C4-2B (cell line): Measurements from ENCODE around the gene WBP1L.

Source experiments
- ZFX ChIP-seq: fragments of 450-650 bp; IDR thresholded peaks from 2 replicates; pipeline ENCODE4 v1.6.1; 2017
- TF ChIP-seq, protein P1 (sequence below): fragments of 450-650 bp; conservative IDR thresholded peaks from 2 replicates; pipeline ENCODE4 v1.5.1; 2017; ENCODE audit warnings: mild to moderate bottlenecking

DNA sequence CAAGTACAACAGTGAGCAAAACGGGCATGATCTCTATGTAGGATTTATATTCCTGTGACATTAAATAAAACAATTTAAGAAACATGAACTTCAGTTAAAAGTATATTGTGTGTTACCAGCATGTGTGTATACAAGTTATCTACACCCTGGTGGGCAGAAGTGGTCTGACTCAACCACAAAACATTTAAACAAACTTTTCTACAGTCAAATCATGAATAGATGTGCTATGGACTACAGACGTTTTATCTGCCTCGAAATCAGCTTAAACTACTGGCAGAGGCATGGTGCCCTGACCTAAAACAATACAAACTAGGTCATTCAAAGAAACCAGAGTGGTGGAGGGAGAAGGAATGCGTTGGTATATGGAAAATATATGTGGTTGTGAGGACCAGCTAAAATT is 33.1 kb upstream of the WBP1L start:
- TF ChIP-seq, protein P1, sequence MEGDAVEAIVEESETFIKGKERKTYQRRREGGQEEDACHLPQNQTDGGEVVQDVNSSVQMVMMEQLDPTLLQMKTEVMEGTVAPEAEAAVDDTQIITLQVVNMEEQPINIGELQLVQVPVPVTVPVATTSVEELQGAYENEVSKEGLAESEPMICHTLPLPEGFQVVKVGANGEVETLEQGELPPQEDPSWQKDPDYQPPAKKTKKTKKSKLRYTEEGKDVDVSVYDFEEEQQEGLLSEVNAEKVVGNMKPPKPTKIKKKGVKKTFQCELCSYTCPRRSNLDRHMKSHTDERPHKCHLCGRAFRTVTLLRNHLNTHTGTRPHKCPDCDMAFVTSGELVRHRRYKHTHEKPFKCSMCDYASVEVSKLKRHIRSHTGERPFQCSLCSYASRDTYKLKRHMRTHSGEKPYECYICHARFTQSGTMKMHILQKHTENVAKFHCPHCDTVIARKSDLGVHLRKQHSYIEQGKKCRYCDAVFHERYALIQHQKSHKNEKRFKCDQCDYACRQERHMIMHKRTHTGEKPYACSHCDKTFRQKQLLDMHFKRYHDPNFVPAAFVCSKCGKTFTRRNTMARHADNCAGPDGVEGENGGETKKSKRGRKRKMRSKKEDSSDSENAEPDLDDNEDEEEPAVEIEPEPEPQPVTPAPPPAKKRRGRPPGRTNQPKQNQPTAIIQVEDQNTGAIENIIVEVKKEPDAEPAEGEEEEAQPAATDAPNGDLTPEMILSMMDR, result no peak
- TF ChIP-seq ZFX, result no peak
